Activated CD4-positive, alpha-beta T cell treated with anti-CD3 and anti-CD28 coated beads for 1 hour (primary cell): ENCODE measurements around the gene SNX32.

Experiments used
- DNase-seq: peaks from one replicate; pipeline ENCODE4 v3.0.0-alpha.2; 2020

SNX32 gene

DNA sequence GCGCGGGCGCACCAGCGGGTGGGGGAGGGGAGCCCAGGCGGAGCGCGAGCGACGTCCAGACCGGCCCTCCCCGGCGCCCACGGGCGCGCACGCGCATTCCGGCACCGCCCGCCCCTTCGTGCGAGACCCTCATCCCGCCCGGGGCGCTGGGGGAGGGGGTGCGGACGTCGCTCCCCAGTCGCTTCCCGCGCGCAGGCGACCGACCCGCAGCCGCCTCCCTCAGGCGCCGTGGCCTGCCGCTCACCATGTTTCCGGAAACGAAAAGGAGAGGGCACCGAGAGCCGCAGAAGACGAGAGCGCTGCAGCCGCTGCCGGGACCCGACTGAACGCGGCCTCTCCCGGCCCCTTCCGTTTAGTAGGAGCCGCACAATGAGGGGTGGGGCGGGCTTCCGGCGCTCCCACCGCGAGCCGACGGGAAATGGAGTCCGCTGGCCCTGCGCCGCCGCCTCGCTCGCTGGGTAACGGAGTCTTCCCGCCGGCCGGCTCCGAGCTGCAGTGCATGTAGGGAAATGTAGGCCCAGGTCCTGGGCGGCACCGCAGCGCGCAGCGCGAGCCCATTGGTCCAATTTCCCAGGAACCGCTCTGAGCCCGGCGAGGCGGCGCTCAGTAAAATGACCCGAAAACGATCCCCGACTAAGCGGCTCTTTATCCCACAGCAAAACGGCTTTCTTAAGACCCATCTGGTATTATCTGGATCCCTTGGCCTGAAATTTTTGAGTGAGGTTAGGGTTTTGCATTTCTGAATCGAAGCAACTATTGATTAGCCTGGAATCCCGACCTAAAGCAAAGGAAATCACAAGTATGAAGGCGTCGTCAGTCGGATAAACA is 24.3 kb downstream of the SNX32 start, which contains the start of gene CFL1:
Gene CFL1, minus strand, starts transcription at position 328 of the 828 bp plus-strand sequence. Its CDS starts 81 bp downstream, at position 247.
- DNase-seq: peak; percentile 97

- no peak for DNase-seq
Observed at GRCh38 chr11:65858681-65859087, 24.9 kb downstream of the SNX32 start.

DNA sequence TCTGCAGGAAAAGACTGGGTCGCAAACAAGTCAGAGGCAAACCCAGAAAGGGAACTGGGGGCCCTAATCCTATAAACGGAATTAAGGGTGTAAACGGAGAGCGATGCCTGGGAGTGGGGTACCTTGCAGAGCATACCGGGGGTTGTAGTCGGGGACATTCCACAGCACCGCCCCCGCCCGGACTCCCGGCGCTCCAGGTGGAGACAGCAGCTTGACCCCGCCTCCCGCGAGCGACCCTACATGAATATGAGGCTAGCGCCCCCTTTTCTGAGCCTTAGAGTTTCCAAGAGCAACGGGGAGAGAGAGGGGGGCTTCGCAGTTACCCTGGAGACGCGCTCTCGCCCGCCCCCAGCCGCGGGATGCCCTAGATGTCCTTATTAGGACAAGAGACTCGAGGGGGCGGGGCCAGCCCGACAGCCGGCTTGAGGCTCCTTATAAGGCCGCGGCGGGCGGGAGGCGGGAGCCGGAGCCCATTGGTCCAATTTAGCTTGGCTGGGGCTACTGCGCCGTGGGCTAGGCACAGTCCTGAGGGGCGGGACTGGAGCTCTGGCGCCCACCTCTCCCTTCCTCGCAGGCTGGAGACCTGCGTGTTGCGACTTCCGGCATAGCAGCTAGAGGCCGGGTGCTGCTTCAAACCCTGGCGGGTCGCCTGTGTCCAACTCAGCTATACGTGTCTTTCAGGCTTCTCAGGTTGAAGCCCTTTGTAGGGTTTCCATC is 25.5 kb downstream of the SNX32 start:
- DNase-seq: peak; percentile 95

GRCh38 chr11:65859812-65860277 is 26.1 kb downstream of the SNX32 start:
- DNase-seq: no peak

- peak; percentile 92 for DNase-seq
Observed at GRCh38 chr11:65860278-65861164, 26.8 kb downstream of the SNX32 start, which contains the start of gene MUS81. Gene MUS81 (plus strand): TSS chr11:65860433. CDS start chr11:65860754, 321 bp downstream.

DNA sequence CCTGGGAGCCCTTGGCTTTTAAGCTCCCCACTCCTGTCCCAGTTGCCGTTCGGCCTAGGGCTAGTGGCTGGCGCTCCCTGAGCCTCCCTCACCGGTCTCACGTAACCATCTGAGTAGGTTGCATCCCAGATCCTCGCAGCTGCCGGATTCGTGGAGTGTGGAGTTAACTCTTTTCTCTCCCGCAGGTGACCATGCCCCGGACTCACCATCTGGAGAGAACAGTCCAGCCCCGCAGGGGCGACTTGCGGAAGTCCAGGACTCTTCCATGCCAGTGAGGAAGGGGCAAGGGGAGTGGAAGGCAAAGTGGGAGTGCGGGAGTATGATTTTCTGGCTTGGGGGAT is 27.4 kb downstream of the SNX32 start:
- DNase-seq: no peak

- DNase-seq: no peak
Observed at GRCh38 chr11:65861533-65862183, 27.9 kb downstream of the SNX32 start.

DNA sequence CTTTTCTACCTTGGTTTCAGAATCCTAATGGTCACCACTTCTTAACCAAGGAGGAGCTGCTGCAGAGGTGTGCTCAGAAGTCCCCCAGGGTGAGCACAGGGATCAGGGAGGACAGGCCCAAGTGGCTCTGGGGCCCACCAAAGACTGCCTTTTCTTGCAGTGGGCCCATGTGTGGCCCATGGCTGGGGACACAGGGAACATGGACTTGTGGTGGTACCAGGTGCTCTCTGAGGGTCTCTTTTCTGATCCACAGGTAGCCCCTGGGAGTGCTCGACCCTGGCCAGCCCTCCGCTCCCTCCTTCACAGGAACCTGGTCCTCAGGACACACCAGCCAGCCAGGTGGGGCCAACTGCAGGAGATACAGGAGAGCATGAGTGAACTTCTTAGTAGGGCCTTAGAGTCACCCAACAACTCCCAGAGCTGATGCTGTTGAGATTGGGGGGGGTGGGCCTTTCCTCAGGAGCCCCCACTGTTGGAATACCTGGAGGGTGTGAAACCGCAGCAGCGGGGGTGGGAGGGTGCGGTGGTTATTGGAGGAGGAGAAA is 28.5 kb downstream of the SNX32 start:
- no peak for DNase-seq

DNA sequence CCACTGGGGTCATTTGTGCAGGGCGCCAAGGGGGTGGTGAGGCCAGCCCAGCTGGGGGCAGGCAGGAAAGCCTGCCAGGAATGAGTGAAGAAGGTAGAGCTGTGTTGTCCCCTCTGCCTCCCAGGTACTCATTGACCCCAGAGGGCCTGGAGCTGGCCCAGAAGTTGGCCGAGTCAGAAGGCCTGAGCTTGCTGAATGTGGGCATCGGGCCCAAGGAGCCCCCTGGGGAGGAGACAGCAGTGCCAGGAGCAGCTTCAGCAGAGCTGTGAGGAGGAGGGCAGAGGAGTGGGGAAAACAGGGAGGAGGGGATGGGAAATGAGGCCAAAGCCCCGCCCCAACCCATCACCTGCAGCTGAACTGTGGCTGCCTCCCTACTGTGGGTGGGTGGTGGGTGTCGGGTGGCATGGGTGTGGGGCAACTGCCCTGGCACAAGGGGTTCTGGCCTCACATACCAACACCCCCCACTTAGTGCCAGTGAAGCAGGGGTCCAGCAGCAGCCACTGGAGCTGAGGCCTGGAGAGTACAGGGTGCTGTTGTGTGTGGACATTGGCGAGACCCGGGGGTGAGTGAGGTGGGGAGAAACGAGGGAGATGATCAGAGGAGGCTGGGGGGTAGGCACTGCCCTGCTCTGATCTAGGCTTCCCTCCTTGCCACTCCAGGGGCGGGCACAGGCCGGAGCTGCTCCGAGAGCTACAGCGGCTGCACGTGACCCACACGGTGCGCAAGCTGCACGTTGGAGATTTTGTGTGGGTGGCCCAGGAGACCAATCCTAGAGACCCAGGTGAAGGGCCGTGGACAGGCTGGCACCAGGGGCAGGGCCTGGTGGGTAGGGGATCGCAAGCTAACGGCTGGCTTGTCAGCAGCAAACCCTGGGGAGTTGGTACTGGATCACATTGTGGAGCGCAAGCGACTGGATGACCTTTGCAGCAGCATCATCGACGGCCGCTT is 29.5 kb downstream of the SNX32 start:
- DNase-seq: no peak

- DNase-seq: no peak
Observed at GRCh38 chr11:65863889-65864705, 30.3 kb downstream of the SNX32 start.

DNA sequence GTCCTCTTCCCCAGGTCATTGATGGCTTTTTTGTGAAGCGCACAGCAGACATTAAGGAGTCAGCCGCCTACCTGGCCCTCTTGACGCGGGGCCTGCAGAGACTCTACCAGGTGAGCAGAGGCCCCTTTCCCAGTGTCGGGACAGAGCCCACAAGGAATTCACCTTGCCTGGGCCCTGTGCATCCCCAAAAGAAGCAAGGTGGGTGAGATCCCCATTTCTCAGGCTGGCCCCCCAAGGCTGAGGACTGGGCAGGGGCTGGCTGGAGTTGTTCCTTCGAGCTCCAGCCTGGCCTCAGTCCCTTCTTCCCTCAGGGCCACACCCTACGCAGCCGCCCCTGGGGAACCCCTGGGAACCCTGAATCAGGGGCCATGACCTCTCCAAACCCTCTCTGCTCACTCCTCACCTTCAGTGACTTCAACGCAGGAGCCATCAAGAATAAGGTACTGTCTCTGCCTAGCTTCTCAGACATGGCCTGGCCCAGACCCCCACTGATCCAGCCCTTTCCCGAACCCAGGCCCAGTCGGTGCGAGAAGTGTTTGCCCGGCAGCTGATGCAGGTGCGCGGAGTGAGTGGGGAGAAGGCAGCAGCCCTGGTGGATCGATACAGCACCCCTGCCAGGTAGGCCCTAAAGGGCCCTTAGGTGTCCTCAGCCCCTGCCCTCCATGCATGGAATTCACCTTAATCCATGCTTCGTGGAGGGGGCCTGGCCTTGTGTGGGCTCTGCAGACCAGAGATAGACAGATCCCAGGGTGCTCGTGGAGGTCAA is 31.1 kb downstream of the SNX32 start:
- no peak for DNase-seq

- DNase-seq: no peak
Observed at GRCh38 chr11:65865550-65866172, 31.9 kb downstream of the SNX32 start.

- no peak for DNase-seq
Observed at GRCh38 chr11:65866509-65867283, 32.9 kb downstream of the SNX32 start.

GRCh38 chr11:65867284-65868071 is 33.7 kb downstream of the SNX32 start:
- DNase-seq: no peak

DNA sequence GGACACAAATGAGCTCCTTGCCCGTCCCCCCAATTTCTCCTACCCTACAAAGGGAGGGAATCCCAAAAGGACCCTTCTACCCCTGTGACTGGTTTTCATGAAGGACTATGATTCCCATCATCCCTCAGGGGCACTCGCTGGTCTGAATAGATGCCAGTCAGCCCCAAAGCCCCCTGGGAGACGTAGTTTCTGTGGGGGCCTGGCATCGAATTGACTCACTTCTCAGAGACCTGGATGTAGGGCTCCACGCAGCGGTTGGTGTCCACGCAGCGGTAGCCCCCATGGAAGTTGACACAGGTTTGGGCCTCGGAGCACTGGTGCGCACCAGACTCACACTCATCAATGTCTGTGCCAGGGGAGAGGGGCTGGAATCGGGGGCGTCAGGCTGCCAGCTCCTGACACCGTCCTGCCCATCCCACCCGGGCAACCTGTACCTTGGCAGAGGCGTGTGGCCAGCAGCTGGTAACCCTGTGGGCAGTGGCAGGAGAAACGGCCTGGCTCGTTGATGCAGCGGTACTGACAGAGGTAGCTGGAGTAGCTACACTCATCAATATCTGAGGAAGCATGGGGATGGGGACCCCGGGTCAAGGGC is 34.4 kb downstream of the SNX32 start:
- no peak for DNase-seq

DNA sequence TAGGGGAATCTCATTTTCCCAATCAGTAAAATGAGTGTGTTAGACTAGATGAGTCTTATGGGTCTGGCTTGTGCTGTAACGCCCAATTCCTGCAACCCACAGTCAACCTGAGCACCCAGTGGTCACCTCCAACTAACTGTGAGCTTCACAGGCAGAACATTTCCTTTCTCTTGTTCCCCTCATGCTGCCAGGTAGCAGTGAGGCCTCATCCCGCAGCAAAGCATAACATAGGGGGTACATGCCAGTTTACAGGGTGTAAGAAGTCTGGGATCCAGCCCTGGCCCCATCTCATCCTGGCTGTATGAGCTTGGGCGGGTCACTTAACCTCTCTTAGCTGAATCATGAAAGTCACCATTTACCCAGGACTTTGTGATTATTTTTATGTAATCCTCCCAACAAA is 35.1 kb downstream of the SNX32 start:
- DNase-seq: no peak
